ENCODE data around the gene CFAP221.

The CFAP221 gene

DNA sequence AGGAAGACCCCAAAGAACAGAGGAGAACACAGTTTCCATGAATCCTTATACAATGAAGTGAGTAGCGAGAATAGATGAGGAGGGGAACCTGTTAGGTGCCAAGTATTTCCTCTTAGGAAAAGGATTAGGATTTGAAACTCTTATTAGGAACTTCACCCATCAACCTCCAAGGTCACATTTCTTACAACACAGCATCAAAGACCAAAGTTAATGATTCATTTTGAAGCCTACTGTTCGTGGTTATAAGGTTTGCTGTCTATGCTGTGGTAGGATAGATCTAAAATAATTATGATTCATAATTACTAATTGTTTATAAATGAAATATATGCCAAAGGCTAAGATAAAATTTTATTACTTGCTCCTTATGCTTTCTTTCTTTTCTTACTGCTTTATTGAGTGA lies 6.1 kb downstream of the CFAP221 start:
- Mint-ChIP-seq H3K4me1 (ENCODE audit: low read depth) (no peaks in the 10 kb centered on the region), H3K9me3 (ENCODE audit: low read depth) (no peaks in the 10 kb centered on the region), H3K36me3 (no peaks in the 10 kb centered on the region), H3K4me3 (no peak overlapping the region), H3K27ac (no peak overlapping the region), H3K27me3 (peaks cover 21% of the 10 kb centered on the region)

DNA sequence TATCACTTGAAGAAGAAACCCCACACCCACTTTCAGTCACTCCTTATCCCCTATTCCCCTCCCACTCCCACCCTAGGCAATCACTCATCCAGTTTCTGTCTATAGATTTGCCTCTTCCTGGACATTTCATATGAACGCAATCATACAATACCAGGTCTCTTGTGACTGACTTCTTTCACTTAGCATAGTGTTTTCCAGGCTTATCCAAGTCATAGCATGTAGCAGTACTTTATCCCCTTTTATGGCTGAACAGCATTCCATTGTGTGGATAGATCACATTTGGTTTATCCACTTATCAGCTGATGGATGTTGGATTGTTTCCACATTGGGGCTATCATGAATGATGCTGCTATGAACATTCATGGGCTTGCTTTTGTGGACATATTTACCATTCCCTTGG lies 6.6 kb downstream of the CFAP221 start:
- H3K36me3 Mint-ChIP-seq: no peaks in the 10 kb centered on the region
- H3K4me3 Mint-ChIP-seq: no peak overlapping the region
- no peak overlapping the region for H3K27ac Mint-ChIP-seq
- peaks cover 18% of the 10 kb centered on the region for H3K27me3 Mint-ChIP-seq
- no peaks in the 10 kb centered on the region for H3K9me3 Mint-ChIP-seq (ENCODE audit: low read depth)
- H3K4me1 Mint-ChIP-seq (ENCODE audit: low read depth): no peaks in the 10 kb centered on the region

DNA sequence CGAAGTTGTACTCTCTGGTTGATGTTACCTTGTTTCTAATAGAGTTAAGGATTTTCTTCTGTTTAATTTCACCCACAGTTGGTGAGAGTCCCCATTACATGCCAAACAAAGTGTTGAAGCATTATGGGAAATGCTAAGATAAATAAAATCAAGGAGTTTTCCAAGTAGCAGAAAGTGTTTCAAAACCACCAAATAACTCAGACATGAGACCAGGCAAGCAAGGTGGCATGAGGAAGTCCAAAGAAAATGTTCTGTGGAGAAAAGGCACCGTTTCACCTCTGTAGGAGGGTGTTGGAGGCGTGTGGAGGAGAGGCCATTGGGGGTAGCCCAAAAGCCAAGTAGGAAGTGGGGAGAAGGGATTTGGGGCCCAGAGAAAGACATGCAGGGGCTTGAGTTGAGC lies 8.7 kb downstream of the CFAP221 start:
- H3K4me1 Mint-ChIP-seq (ENCODE audit: low read depth): no peaks in the 10 kb centered on the region
- H3K4me3 Mint-ChIP-seq: no peak overlapping the region
- no peaks in the 10 kb centered on the region for H3K36me3 Mint-ChIP-seq
- peaks cover 10% of the 10 kb centered on the region for H3K27me3 Mint-ChIP-seq
- no peak overlapping the region for H3K27ac Mint-ChIP-seq
- no peaks in the 10 kb centered on the region for H3K9me3 Mint-ChIP-seq (ENCODE audit: low read depth)

DNA sequence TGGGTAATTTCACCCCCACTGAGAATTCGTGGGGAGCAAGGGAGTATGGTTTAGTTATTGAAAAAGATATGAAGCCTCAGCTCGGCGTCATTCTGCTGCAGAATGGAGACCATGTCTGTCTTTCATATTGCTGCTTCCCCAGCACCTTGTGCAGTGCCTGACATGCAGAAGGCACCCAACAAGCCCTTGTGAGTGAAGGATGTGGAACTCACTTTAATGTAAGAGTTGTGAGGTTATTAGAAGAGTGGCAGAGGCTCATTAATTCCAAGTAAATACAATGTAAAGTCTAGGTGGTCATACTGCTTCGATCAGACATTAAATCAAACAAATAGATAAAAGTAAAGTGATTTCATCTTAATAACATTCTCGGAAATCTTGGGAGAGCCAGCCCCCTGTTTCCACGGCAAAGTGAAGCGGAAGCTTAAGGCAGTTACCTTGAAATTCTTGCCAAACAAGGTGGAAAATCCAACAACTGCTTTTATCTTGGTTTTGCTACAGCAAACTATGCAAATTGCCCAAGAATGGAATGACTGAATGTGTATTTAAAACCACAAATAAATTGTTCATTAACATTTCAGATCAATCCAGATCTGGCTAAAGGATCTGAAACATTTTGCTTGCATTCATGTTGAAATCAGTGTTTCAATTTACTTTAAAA lies 9.6 kb downstream of the CFAP221 start:
- Mint-ChIP-seq H3K27me3 (peaks cover 12% of the 10 kb centered on the region), H3K4me1 (ENCODE audit: low read depth) (no peaks in the 10 kb centered on the region), H3K27ac (no peak overlapping the region), H3K4me3 (no peak overlapping the region), H3K9me3 (ENCODE audit: low read depth) (no peaks in the 10 kb centered on the region), H3K36me3 (no peaks in the 10 kb centered on the region)

DNA sequence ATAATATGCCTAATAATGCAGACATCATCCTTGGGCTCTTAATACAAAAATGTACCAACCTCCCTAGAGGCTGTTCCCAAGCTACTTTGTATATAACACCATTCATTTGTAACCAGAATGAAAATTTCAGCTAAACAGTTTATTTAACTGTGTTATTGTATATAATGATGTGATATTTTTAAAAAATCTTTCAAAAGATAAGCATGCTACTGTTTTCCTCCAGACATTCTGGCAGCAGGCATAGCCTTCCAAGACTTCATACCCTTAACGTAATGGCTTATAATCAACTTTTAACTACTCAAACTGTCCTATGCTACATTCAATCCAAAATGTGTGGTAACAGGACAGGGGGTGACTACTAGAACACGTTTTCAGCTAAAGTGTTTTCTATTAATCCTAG lies 21.2 kb downstream of the CFAP221 start:
- Mint-ChIP-seq H3K27ac (no peak overlapping the region), H3K36me3 (peaks cover 3% of the 10 kb centered on the region), H3K27me3 (peaks cover 3% of the 10 kb centered on the region), H3K4me1 (ENCODE audit: low read depth) (no peaks in the 10 kb centered on the region), H3K9me3 (ENCODE audit: low read depth) (peaks cover 16% of the 10 kb centered on the region), H3K4me3 (no peak overlapping the region)

DNA sequence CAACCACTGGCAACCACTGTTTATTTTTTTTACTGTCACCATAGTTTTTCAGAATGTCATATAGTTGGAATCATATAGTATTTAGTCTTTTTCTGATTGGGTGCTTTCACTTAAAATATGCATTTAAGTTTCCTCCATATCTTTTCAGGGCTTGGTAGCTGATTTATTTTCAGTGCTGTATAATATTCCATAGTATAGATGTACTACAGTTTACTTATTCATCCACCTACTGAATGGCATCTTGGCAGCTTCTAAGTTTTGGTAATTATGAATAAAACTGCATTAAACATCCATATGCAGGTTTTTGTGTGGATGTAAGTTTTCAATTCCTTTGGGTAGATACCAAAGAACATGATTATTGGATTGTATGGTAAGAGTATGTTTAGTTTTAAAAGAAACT lies 23.0 kb downstream of the CFAP221 start:
- no peaks in the 10 kb centered on the region for H3K4me1 Mint-ChIP-seq (ENCODE audit: low read depth)
- peaks cover 3% of the 10 kb centered on the region for H3K27me3 Mint-ChIP-seq
- H3K27ac Mint-ChIP-seq: no peak overlapping the region
- H3K4me3 Mint-ChIP-seq: no peak overlapping the region
- H3K9me3 Mint-ChIP-seq (ENCODE audit: low read depth): peaks cover 18% of the 10 kb centered on the region
- H3K36me3 Mint-ChIP-seq: peaks cover 3% of the 10 kb centered on the region

DNA sequence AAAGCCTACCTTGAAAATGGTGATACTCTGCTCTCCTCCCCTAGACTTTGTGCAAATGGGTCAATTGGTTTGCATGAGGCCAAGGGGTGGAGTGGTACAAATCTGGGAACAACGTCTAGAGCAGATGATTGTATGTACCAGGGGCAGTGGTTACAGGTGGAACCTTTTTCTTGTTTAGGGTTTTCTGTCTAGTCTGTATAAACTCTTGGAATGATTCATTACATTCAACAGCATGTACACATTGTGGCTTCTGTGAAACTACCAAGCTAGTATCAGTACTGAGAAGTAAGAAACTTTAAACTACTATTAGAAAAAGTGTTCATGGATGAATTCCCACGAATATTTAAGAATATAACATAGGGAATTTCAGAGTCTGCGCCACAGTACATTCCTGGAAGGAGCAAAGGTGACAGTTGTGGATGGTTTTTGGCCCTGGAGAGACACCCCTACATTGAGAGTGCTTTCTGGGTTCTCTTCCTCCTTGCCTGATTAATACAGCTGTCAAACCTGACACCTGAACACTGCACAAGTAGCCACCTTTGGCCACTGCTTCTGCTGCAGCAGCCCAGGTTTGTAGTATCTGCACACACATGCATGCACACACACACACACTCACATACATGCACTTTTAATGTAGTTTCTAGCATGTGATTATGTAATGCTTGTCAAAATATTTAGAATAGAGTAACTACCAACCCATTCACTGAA lies 30.0 kb downstream of the CFAP221 start:
- Mint-ChIP-seq H3K9me3 (ENCODE audit: low read depth) (peaks cover 17% of the 10 kb centered on the region), H3K27me3 (peaks cover 10% of the 10 kb centered on the region), H3K4me1 (ENCODE audit: low read depth) (no peaks in the 10 kb centered on the region), H3K4me3 (no peak overlapping the region), H3K27ac (no peak overlapping the region), H3K36me3 (peaks cover 3% of the 10 kb centered on the region)

DNA sequence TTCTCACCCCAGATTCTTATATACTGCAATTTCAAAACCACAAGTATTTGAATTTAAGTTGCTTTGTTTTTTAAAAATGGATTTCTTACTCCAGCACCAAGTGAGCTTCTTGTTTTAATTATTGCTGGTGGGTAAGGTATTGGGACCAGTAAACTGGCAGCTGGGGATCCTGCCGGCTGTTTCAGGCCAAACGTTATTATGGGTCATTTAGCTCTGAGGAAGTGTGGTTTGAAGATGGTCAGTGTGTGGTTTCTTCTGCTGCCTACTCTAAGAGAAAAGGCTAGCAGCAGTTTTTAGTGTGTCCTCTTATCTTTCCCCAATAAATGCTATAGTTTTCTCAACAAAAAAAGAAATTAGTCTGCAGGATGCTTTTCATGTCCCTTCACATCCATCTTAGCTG lies 30.6 kb downstream of the CFAP221 start:
- H3K9me3 Mint-ChIP-seq (ENCODE audit: low read depth): peaks cover 11% of the 10 kb centered on the region
- H3K4me1 Mint-ChIP-seq (ENCODE audit: low read depth): no peaks in the 10 kb centered on the region
- no peak overlapping the region for H3K4me3 Mint-ChIP-seq
- no peaks in the 10 kb centered on the region for H3K36me3 Mint-ChIP-seq
- no peak overlapping the region for H3K27ac Mint-ChIP-seq
- H3K27me3 Mint-ChIP-seq: peaks cover 10% of the 10 kb centered on the region

DNA sequence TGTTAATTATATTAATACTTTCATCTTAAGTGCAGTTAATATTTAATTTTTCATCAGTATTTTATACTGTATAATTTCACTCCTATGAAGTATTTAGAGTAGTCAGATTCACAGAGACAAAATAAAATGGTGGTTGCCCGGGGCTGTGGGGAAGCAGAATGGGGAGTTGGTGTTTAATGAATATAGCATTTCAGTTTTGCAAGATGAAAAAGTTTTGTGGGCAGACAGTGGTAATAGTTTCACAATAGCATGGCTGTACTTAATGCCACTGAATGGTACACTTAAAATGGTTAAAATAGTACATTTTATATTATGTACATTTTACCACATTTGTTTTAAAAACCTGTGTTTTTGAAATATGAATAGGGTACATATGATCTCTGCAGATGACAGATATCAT lies 31.2 kb downstream of the CFAP221 start:
- H3K36me3 Mint-ChIP-seq: no peaks in the 10 kb centered on the region
- peaks cover 10% of the 10 kb centered on the region for H3K27me3 Mint-ChIP-seq
- H3K4me1 Mint-ChIP-seq (ENCODE audit: low read depth): no peaks in the 10 kb centered on the region
- H3K4me3 Mint-ChIP-seq: no peak overlapping the region
- peaks cover 6% of the 10 kb centered on the region for H3K9me3 Mint-ChIP-seq (ENCODE audit: low read depth)
- H3K27ac Mint-ChIP-seq: no peak overlapping the region

DNA sequence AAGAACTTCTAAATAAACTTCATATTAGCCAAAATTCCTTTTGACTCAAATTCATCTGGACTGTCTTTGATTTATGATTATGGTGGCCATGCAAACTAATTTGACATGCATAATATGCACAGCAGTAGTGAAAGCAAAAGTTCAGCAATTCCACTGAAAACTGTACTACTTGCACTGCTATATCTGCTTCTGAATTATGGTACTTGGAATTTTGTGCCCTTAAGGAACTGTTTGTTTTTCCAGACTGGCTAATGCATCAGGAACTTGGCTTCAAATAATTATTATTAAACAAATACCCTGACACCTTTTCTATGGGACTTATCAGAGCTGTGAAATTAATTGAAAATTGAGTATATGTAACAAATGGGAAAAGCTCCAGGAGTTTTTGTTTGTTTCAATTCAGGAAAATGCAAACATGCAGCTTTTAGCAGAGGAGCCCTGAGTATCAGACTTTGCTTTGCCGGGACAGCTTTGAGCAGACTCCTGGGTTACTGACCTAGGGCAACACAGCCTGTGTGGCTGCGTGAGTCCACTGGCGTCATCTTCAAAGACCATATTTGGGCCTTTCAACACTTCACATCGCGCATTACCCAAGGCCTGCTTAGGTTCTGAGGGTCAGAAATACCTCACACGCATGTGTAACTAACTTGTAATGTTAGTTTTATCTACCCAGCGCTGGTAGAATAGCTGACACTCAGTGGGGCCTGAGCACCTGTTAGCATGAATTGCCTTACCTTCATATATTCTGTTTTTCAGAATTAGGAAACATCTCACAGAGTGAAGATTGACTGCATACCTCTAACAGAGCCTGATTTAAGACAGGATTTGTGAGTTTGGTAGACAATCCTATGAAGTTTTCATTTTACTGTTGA lies 35.4 kb downstream of the CFAP221 start:
- Mint-ChIP-seq H3K9me3 (ENCODE audit: low read depth) (peaks cover 16% of the 10 kb centered on the region), H3K36me3 (peaks cover 4% of the 10 kb centered on the region), H3K4me3 (no peak overlapping the region), H3K27me3 (peaks cover 4% of the 10 kb centered on the region), H3K4me1 (ENCODE audit: low read depth) (no peaks in the 10 kb centered on the region), H3K27ac (no peak overlapping the region)

DNA sequence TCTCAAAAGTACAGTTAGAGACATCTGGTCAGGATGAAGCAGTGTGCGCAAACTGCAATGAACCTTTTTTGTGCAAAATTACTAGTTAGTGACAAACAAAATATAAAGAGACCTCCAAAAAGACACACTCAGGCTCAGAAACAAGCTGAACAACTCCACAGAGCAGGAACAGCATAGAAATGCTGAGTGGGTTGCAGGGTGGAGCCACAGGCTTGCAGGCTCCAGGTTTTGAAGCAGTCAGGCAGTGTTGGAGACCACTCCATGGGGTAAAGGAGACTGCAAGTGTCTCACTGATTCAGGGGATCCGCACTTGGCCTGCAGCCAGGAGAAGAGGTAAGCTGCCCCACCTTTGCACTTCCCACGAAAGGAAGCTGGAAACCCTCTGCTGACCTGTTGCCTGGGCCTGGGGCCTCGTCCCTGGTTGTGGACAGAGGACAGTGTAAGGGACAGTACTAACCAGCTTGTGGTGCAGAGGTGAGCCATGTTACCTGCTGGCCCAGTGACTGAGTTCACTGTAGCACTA lies 36.4 kb downstream of the CFAP221 start:
- Mint-ChIP-seq H3K36me3 (peaks cover 4% of the 10 kb centered on the region), H3K27me3 (no peaks in the 10 kb centered on the region), H3K9me3 (ENCODE audit: low read depth) (peaks cover 16% of the 10 kb centered on the region), H3K4me3 (no peak overlapping the region), H3K27ac (no peak overlapping the region), H3K4me1 (ENCODE audit: low read depth) (no peaks in the 10 kb centered on the region)

DNA sequence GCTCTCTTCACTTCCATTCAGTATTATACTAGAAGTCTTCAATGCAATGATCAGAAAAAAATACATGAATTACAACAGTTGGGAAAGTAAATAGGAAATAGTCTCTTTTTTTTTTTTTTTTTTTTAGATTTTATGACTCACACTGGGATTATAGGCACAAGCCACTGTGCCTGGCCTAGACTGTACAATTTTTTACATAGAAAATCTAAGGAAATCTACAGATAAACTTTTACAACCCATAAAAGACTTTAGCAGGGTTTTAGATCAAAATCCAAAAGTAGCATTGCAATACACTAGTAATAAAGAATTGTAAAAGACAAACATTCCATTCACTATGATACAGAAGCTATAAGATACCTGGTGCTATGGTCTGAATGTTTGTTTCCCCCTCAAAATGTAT lies 39.0 kb downstream of the CFAP221 start:
- Mint-ChIP-seq H3K4me3 (no peak overlapping the region), H3K27me3 (no peaks in the 10 kb centered on the region), H3K36me3 (peaks cover 4% of the 10 kb centered on the region), H3K4me1 (ENCODE audit: low read depth) (no peaks in the 10 kb centered on the region), H3K9me3 (ENCODE audit: low read depth) (peaks cover 13% of the 10 kb centered on the region), H3K27ac (no peak overlapping the region)

DNA sequence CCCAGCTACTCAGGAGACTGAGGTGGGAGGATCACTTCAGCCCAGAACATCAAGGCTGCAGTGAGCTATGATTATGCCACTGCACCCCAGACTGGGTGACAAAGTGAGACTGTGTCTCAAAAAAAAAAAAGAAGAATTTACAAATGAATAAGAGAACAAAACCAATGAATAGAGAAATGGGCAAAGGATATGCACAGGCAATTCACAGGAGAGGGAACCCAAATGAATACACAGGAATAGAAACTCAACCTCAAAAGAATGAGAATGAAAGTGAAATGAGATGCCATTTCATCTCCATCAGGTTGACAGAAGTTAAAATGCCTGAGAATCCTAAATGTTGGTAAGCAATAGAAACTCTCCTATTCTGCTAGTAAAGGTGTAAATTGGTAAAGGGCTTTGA lies 40.2 kb downstream of the CFAP221 start:
- Mint-ChIP-seq H3K9me3 (ENCODE audit: low read depth) (peaks cover 13% of the 10 kb centered on the region), H3K36me3 (peaks cover 4% of the 10 kb centered on the region), H3K4me1 (ENCODE audit: low read depth) (no peaks in the 10 kb centered on the region), H3K4me3 (no peak overlapping the region), H3K27ac (no peak overlapping the region), H3K27me3 (no peaks in the 10 kb centered on the region)

DNA sequence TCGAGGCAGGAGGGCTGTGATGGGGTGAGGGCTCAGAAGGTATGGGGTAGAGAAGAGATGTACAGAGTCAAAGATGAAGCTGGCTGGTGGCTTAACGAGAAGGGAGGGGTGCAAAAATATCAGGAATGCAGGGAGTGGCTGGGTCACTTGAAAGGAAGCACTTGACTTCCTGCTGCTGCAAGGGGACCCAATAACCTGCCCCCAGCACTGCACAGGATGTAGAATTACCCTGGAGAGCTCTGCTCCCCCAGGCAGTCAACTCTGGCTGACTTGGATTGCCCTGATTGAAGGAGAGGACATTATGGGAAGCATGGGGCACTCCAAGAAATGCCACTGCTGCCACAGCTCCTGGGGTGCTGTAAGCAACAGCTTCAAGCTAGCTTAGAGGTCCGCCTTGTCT lies 41.8 kb downstream of the CFAP221 start:
- H3K27me3 Mint-ChIP-seq: no peaks in the 10 kb centered on the region
- peaks cover 4% of the 10 kb centered on the region for H3K36me3 Mint-ChIP-seq
- peaks cover 13% of the 10 kb centered on the region for H3K9me3 Mint-ChIP-seq (ENCODE audit: low read depth)
- H3K4me1 Mint-ChIP-seq (ENCODE audit: low read depth): no peaks in the 10 kb centered on the region
- no peak overlapping the region for H3K27ac Mint-ChIP-seq
- H3K4me3 Mint-ChIP-seq: no peak overlapping the region

DNA sequence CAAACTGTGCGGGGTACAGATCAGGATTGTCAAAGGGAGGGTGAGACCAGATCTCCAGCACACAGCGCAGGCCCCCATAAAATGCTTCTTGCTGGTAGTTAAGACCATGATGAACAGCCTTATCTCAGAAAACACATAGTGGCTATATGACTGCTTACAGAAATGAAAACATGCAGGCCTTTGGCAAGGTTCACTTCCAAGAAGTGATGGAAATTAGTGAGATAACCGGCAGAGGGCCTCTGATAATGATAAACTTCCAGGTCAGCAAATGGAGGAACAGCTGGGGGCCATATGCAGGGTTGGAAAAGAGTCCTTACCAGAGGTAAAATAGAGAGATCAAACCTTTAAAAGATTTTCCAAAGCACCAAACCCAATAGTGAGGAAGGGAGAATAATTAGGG lies 46.6 kb downstream of the CFAP221 start:
- Mint-ChIP-seq H3K4me1 (ENCODE audit: low read depth) (no peaks in the 10 kb centered on the region), H3K36me3 (no peaks in the 10 kb centered on the region)

More for the DNA sequence above, 46.6 kb downstream of the CFAP221 start:
- H3K9me3 Mint-ChIP-seq (ENCODE audit: low read depth): no peaks in the 10 kb centered on the region
- no peak overlapping the region for H3K4me3 Mint-ChIP-seq
- peaks cover 4% of the 10 kb centered on the region for H3K27me3 Mint-ChIP-seq
- no peak overlapping the region for H3K27ac Mint-ChIP-seq

Data from activated naive CD8-positive, alpha-beta T cell (primary cell).